Measurements from ENCODE around the gene PRL. TPM values are rescaled to one million over a fixed set of nuclear protein-coding genes. Genes with fewer than 3 reads are reported as not detected.

The PRL gene
- total and polyA plus RNA-seq, 2 donors (not counting 1 experiment from before 2014, with no cell fraction given), result not detected

DNA sequence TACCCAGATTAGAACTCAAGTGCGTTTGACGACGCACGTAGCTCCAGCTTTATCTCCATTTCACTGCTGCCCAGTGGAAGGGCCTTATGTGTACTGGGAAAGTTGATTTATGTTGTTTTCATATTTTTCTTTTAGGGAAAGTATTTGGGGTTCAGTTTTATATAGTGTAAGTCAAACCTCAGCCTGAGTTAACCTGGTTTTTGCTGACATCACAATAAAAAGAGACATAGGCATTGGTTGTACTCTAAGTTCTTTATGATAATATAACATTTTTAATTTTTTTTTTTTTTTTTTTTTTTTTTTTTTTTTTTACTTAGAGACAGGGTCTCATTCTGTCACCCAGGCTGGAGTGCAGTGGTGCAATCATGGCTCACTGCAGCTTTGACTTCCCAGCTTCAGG is 34.1 kb upstream of the PRL start:
- Histone ChIP-seq H3K4me1 (ENCODE audit: control insufficient read depth, extremely low read depth, insufficient read depth, low read length) (no peaks in the 10 kb centered on the region), H4K20me1 (ENCODE audit: control insufficient read depth, extremely low read depth, insufficient read depth, low read length) (no peaks in the 10 kb centered on the region), H3K4me3 (replicated peaks in 1 of 4; ENCODE audit: control extremely low read depth in 1 of 4, insufficient read depth in 1 of 4, low read depth in 3 of 4, low read length in 4 of 4) (no peak overlapping the region), H3K9ac (ENCODE audit: insufficient read depth, low read length) (no peak overlapping the region), H3K27me3 (ENCODE audit: control insufficient read depth, insufficient read depth, low read length) (no peaks in the 10 kb centered on the region), H3K36me3 (ENCODE audit: control insufficient read depth, insufficient read depth, low read length) (no peaks in the 10 kb centered on the region), H2AFZ (ENCODE audit: low read length) (no peak overlapping the region), H3K9me3 (ENCODE audit: control insufficient read depth, insufficient read depth, low read depth, low read length) (no peaks in the 10 kb centered on the region), H3K27ac (ENCODE audit: insufficient read depth, low read length) (no peak overlapping the region), H3K79me2 (ENCODE audit: control insufficient read depth, insufficient read depth, low read length) (no peaks in the 10 kb centered on the region), H3K4me2 (ENCODE audit: extremely low read depth, insufficient read depth, low read length) (no peak overlapping the region)
- no peak for TF ChIP-seq EZH2 (IDR thresholded peaks at IDR 0.05; ENCODE audit: low read length, missing control alignments)
- TF ChIP-seq, protein P1, sequence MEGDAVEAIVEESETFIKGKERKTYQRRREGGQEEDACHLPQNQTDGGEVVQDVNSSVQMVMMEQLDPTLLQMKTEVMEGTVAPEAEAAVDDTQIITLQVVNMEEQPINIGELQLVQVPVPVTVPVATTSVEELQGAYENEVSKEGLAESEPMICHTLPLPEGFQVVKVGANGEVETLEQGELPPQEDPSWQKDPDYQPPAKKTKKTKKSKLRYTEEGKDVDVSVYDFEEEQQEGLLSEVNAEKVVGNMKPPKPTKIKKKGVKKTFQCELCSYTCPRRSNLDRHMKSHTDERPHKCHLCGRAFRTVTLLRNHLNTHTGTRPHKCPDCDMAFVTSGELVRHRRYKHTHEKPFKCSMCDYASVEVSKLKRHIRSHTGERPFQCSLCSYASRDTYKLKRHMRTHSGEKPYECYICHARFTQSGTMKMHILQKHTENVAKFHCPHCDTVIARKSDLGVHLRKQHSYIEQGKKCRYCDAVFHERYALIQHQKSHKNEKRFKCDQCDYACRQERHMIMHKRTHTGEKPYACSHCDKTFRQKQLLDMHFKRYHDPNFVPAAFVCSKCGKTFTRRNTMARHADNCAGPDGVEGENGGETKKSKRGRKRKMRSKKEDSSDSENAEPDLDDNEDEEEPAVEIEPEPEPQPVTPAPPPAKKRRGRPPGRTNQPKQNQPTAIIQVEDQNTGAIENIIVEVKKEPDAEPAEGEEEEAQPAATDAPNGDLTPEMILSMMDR (conservative IDR thresholded peaks at IDR 0.05 in 1 of 2, IDR thresholded peaks at IDR 0.05 in 1 of 2; ENCODE audit: low read depth in 1 of 2, low read length in 2 of 2), result no peak
- DNase-seq (ENCODE audit: low read depth in 2 of 2), result no peak

GRCh38 chr6:22328474-22328873 is 31.6 kb upstream of the PRL start:
- Histone ChIP-seq H3K4me3 (replicated peaks in 1 of 4; ENCODE audit: control extremely low read depth in 1 of 4, insufficient read depth in 1 of 4, low read depth in 3 of 4, low read length in 4 of 4) (no peak overlapping the region), H3K4me1 (ENCODE audit: control insufficient read depth, extremely low read depth, insufficient read depth, low read length) (no peaks in the 10 kb centered on the region), H3K79me2 (ENCODE audit: control insufficient read depth, insufficient read depth, low read length) (no peaks in the 10 kb centered on the region), H3K27me3 (ENCODE audit: control insufficient read depth, insufficient read depth, low read length) (no peaks in the 10 kb centered on the region), H3K36me3 (ENCODE audit: control insufficient read depth, insufficient read depth, low read length) (no peaks in the 10 kb centered on the region), H3K4me2 (ENCODE audit: extremely low read depth, insufficient read depth, low read length) (no peak overlapping the region), H3K9ac (ENCODE audit: insufficient read depth, low read length) (no peak overlapping the region), H4K20me1 (ENCODE audit: control insufficient read depth, extremely low read depth, insufficient read depth, low read length) (no peaks in the 10 kb centered on the region), H2AFZ (ENCODE audit: low read length) (no peak overlapping the region), H3K27ac (ENCODE audit: insufficient read depth, low read length) (no peak overlapping the region), H3K9me3 (ENCODE audit: control insufficient read depth, insufficient read depth, low read depth, low read length) (no peaks in the 10 kb centered on the region)
- TF ChIP-seq, protein P1 (conservative IDR thresholded peaks at IDR 0.05 in 1 of 2, IDR thresholded peaks at IDR 0.05 in 1 of 2; ENCODE audit: low read depth in 1 of 2, low read length in 2 of 2), result no peak
- TF ChIP-seq EZH2 (IDR thresholded peaks at IDR 0.05; ENCODE audit: low read length, missing control alignments), result no peak
- no peak for DNase-seq (ENCODE audit: low read depth in 2 of 2)

DNA sequence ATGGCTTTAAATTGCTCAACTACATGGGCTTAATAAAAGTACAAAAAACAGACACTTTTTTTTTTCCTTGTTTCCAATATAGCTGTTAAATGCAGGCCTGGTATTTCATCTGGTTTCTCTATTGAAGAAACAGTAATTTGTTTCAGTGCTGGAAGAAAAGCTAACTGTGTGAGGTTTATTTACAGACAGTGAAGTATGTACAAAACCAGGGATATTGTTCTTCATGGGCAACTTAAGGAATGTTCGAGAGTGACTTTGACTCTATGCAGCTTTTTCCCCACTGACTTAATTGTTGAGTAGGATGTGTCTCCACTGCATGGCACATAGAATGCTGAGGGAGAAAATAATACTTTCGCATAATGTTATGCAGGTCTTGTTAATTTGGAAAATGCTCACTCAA is 31.0 kb upstream of the PRL start:
- no peaks in the 10 kb centered on the region for H3K27me3 ChIP-seq (ENCODE audit: control insufficient read depth, insufficient read depth, low read length)
- no peaks in the 10 kb centered on the region for H3K36me3 ChIP-seq (ENCODE audit: control insufficient read depth, insufficient read depth, low read length)
- H3K4me2 ChIP-seq (ENCODE audit: extremely low read depth, insufficient read depth, low read length), result no peak overlapping the region
- no peak overlapping the region for H3K27ac ChIP-seq (ENCODE audit: insufficient read depth, low read length)
- H3K4me1 ChIP-seq (ENCODE audit: control insufficient read depth, extremely low read depth, insufficient read depth, low read length), result no peaks in the 10 kb centered on the region
- no peaks in the 10 kb centered on the region for H4K20me1 ChIP-seq (ENCODE audit: control insufficient read depth, extremely low read depth, insufficient read depth, low read length)
- H3K9ac ChIP-seq (ENCODE audit: insufficient read depth, low read length), result no peak overlapping the region
- no peak overlapping the region for H2AFZ ChIP-seq (ENCODE audit: low read length)
- no peak for TF ChIP-seq EZH2 (IDR thresholded peaks at IDR 0.05; ENCODE audit: low read length, missing control alignments)
- TF ChIP-seq, protein P1 (conservative IDR thresholded peaks at IDR 0.05 in 1 of 2, IDR thresholded peaks at IDR 0.05 in 1 of 2; ENCODE audit: low read depth in 1 of 2, low read length in 2 of 2), result no peak
- H3K9me3 ChIP-seq (ENCODE audit: control insufficient read depth, insufficient read depth, low read depth, low read length), result no peaks in the 10 kb centered on the region
- no peaks in the 10 kb centered on the region for H3K79me2 ChIP-seq (ENCODE audit: control insufficient read depth, insufficient read depth, low read length)
- no peak for DNase-seq (ENCODE audit: low read depth in 2 of 2)
- H3K4me3 ChIP-seq (replicated peaks in 1 of 4; ENCODE audit: control extremely low read depth in 1 of 4, insufficient read depth in 1 of 4, low read depth in 3 of 4, low read length in 4 of 4), result no peak overlapping the region
